Measurements from ENCODE around the gene MTMR10.

MTMR10 gene

DNA sequence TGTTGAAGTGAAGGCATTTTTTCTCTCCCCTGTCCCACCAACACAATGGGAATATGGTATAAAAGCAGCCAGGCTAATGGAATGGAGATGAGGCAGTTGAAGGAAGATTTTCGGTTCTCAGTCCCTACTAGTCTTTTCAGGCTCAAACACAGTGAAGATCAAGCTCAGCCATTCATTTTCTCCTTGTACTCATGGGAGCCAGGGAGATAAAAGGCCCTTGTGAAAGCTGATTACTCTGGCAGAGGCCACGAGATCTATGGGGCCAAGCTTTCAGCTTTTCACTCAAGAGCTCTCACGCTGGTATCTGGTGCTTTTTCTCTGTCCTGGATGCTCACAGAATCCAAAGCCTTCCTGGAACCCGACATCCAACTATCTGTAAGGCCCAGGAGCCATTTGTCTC, 102.2 kb downstream of the MTMR10 start:
- TF ChIP-seq, protein P1, sequence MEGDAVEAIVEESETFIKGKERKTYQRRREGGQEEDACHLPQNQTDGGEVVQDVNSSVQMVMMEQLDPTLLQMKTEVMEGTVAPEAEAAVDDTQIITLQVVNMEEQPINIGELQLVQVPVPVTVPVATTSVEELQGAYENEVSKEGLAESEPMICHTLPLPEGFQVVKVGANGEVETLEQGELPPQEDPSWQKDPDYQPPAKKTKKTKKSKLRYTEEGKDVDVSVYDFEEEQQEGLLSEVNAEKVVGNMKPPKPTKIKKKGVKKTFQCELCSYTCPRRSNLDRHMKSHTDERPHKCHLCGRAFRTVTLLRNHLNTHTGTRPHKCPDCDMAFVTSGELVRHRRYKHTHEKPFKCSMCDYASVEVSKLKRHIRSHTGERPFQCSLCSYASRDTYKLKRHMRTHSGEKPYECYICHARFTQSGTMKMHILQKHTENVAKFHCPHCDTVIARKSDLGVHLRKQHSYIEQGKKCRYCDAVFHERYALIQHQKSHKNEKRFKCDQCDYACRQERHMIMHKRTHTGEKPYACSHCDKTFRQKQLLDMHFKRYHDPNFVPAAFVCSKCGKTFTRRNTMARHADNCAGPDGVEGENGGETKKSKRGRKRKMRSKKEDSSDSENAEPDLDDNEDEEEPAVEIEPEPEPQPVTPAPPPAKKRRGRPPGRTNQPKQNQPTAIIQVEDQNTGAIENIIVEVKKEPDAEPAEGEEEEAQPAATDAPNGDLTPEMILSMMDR (IDR thresholded peaks at IDR 0.05; ENCODE audit: low read depth, low read length), result no peak
- H3K9me3 ChIP-seq (ENCODE audit: severe bottlenecking), result no peaks in the 10 kb centered on the region
- DNase-seq, result no peak
- H3K36me3 ChIP-seq, result no peaks in the 10 kb centered on the region
- no peak overlapping the region for H3K4me3 ChIP-seq (ENCODE audit: low read depth, low read length)
- H3K27ac ChIP-seq, result no peak overlapping the region
- no peaks in the 10 kb centered on the region for H3K27me3 ChIP-seq (ENCODE audit: insufficient read depth, low read depth, severe bottlenecking)

All from WERI-Rb-1 (cell line).